ENCODE data around the gene LRRTM2. TPM values are rescaled to one million over a fixed set of nuclear protein-coding genes. Genes with fewer than 3 reads are reported as not detected.

The LRRTM2 gene
- total RNA-seq, 2 donors from 2014 or later = 0.52 to 0.66 TPM

- H3K27ac ChIP-seq = no peak overlapping the region
- WGBS, 2 donors = 50 to 54% methylated on average over 5 of the region's 5 CpGs
- ATAC-seq (no peak), DNase-seq (no peak)
- H3K36me3 ChIP-seq (replicated peaks in 1 of 2; ENCODE audit: insufficient read depth in 1 of 2, low read depth in 2 of 2) = peaks cover 0 to 7% of the 10 kb centered on the region in 2 donors
- H3K4me3 ChIP-seq = no peak overlapping the region
- peak in 6 of 7 experiments; percentile 33 to 62 (median 40) for TF ChIP-seq CTCF (IDR thresholded peaks at IDR 0.05)
- TF ChIP-seq POLR2A (IDR thresholded peaks at IDR 0.05) = no peak
- intact Hi-C loops (cut with DNase I) = no loop called here
- H3K4me1 ChIP-seq = peaks cover 16% of the 10 kb centered on the region
- no peaks in the 10 kb centered on the region for H3K27me3 ChIP-seq
- no peaks in the 10 kb centered on the region for H3K9me3 ChIP-seq
These were observed 49.9 kb downstream of the LRRTM2 start for GRCh38 chr5:138824924-138825863.

- ATAC-seq (no peak), DNase-seq (no peak)
- Histone ChIP-seq H3K4me1 (peaks cover 19% of the 10 kb centered on the region), H3K27me3 (no peaks in the 10 kb centered on the region), H3K36me3 (replicated peaks in 1 of 2; ENCODE audit: insufficient read depth in 1 of 2, low read depth in 2 of 2) (peaks cover 0 to 7% of the 10 kb centered on the region in 2 donors), H3K27ac (no peak overlapping the region), H3K9me3 (no peaks in the 10 kb centered on the region), H3K4me3 (no peak overlapping the region)
- WGBS, 2 donors = 68 to 70% methylated on average over 7 of the region's 7 CpGs
- intact Hi-C loops (cut with DNase I) = no loop called here
- TF ChIP-seq POLR2A (IDR thresholded peaks at IDR 0.05) (no peak), CTCF (IDR thresholded peaks at IDR 0.05) (no peak)
These were observed 50.6 kb downstream of the LRRTM2 start for GRCh38 chr5:138824516-138824915.

GRCh38 chr5:138820695-138821094 is 54.4 kb downstream of the LRRTM2 start:
- ATAC-seq (no peak), DNase-seq (no peak)
- no peaks in the 10 kb centered on the region for H3K36me3 ChIP-seq (replicated peaks in 1 of 2; ENCODE audit: insufficient read depth in 1 of 2, low read depth in 2 of 2)
- H3K27ac ChIP-seq = no peak overlapping the region
- no peak for TF ChIP-seq CTCF (IDR thresholded peaks at IDR 0.05)
- no peak for TF ChIP-seq POLR2A (IDR thresholded peaks at IDR 0.05)
- no peaks in the 10 kb centered on the region for H3K27me3 ChIP-seq
- no peak overlapping the region for H3K4me3 ChIP-seq
- H3K9me3 ChIP-seq = no peaks in the 10 kb centered on the region
- WGBS, 2 donors = 81 to 87% methylated on average over 3 of the region's 3 CpGs
- peaks cover 24% of the 10 kb centered on the region for H3K4me1 ChIP-seq
- intact Hi-C loops (cut with DNase I) = no loop called here

- H3K4me1 ChIP-seq = peaks cover 24% of the 10 kb centered on the region
- no peak overlapping the region for H3K27ac ChIP-seq
- intact Hi-C loops (cut with DNase I) = no loop called here
- ATAC-seq (peak; percentile 18), DNase-seq (no peak)
- no peak overlapping the region for H3K4me3 ChIP-seq
- WGBS, 2 donors = 85 to 100% methylated on average over 2 to 4 of the region's 4 CpGs
- TF ChIP-seq CTCF (IDR thresholded peaks at IDR 0.05) = no peak
- TF ChIP-seq POLR2A (IDR thresholded peaks at IDR 0.05) = no peak
- H3K27me3 ChIP-seq = no peaks in the 10 kb centered on the region
- H3K36me3 ChIP-seq (replicated peaks in 1 of 2; ENCODE audit: insufficient read depth in 1 of 2, low read depth in 2 of 2) = peaks cover 0 to 2% of the 10 kb centered on the region in 2 donors
- no peaks in the 10 kb centered on the region for H3K9me3 ChIP-seq
These were observed 56.1 kb downstream of the LRRTM2 start for GRCh38 chr5:138819081-138819480.

Other genes starting within 250 kb of the LRRTM2 start
- gene CTNNA1, start 121.9 kb downstream of the LRRTM2 start, total RNA-seq = 100 to 1,000 TPM; 107 to 140 TPM

All from body of pancreas (tissue), 4 donors.